GM21619 (cell line): ENCODE measurements around the gene MYO3B.
"Not testable (repeated sequence)": the region's sequence is repeated elsewhere in the genome, so short reads cannot be mapped to it uniquely, and the experiment has no call there.

Experiments
- ATAC-seq: cut with Tn5 transposase; IDR thresholded peaks from one replicate; pipeline ENCODE4 v1.9.1; 2021; ENCODE audit not compliant: unreplicated experiment

The MYO3B gene

GRCh38 chr2:170206805-170207407 is 29.0 kb downstream of the MYO3B start:
- ATAC-seq: no peak

GRCh38 chr2:170207901-170208300 is 30.0 kb downstream of the MYO3B start:
- ATAC-seq: no peak

- ATAC-seq: no peak
These were observed 31.0 kb downstream of the MYO3B start for GRCh38 chr2:170208967-170209366.

- no peak for ATAC-seq
These were observed 34.8 kb downstream of the MYO3B start for GRCh38 chr2:170212625-170213280.

- not testable (repeated sequence) for ATAC-seq
These were observed 35.3 kb downstream of the MYO3B start for GRCh38 chr2:170213281-170213625.

GRCh38 chr2:170213651-170214050 is 35.7 kb downstream of the MYO3B start:
- ATAC-seq: no peak

GRCh38 chr2:170214309-170214948 is 36.5 kb downstream of the MYO3B start:
- no peak for ATAC-seq

GRCh38 chr2:170215021-170215420 is 37.1 kb downstream of the MYO3B start:
- ATAC-seq: no peak

GRCh38 chr2:170216428-170216827 is 38.5 kb downstream of the MYO3B start:
- ATAC-seq: no peak

- no peak for ATAC-seq
These were observed 39.0 kb downstream of the MYO3B start for GRCh38 chr2:170216981-170217380.

GRCh38 chr2:170217778-170218251 is 39.9 kb downstream of the MYO3B start:
- no peak for ATAC-seq

GRCh38 chr2:170218456-170218855 is 40.5 kb downstream of the MYO3B start:
- ATAC-seq: no peak

- no peak for ATAC-seq
These were observed 41.0 kb downstream of the MYO3B start for GRCh38 chr2:170218931-170219330.

- ATAC-seq: no peak
These were observed 43.7 kb downstream of the MYO3B start for GRCh38 chr2:170221317-170222288.

GRCh38 chr2:170222298-170222697 is 44.4 kb downstream of the MYO3B start:
- ATAC-seq: no peak

- no peak for ATAC-seq
These were observed 44.9 kb downstream of the MYO3B start for GRCh38 chr2:170222842-170223241.

- no peak for ATAC-seq
These were observed 46.8 kb downstream of the MYO3B start for GRCh38 chr2:170224692-170225294.

- ATAC-seq: no peak
These were observed 48.3 kb downstream of the MYO3B start for GRCh38 chr2:170226216-170226615.

GRCh38 chr2:170227507-170227947 is 49.6 kb downstream of the MYO3B start:
- peak; percentile 90 for ATAC-seq

- no peak for ATAC-seq
These were observed 50.0 kb downstream of the MYO3B start for GRCh38 chr2:170227951-170228350.

- no peak for ATAC-seq
These were observed 50.5 kb downstream of the MYO3B start for GRCh38 chr2:170228429-170228828.
